Progenitor cell of endocrine pancreas (in vitro differentiated cells): ENCODE measurements around the gene SPRING1. TPM values are rescaled to one million over a fixed set of nuclear protein-coding genes. Genes with fewer than 3 reads are reported as not detected.

Experiments used
- DNase-seq: peaks from one replicate; pipeline ENCODE4 v3.0.0; 2021; ENCODE audit warnings: low spot score; ENCODE audit not compliant: unreplicated experiment
- H3K27ac Mint-ChIP-seq: 2 replicates; pipeline ENCODE4 v1.8.0; 2021; ENCODE audit warnings: mild to moderate bottlenecking, moderate library complexity, mixed read lengths
- H3K27me3 Mint-ChIP-seq: 2 replicates; pipeline ENCODE4 v1.8.0; 2021; ENCODE audit warnings: mixed read lengths
- H3K36me3 Mint-ChIP-seq: 2 replicates; pipeline ENCODE4 v1.8.0; 2022; ENCODE audit warnings: mixed read lengths; ENCODE audit not compliant: insufficient read depth
- H3K4me1 Mint-ChIP-seq: 2 replicates; pipeline ENCODE4 v1.8.0; 2021; ENCODE audit warnings: low read depth, mixed read lengths
- H3K4me3 Mint-ChIP-seq: 2 replicates; pipeline ENCODE4 v1.8.0; 2021; ENCODE audit warnings: low read depth, mild to moderate bottlenecking, moderate library complexity, mixed read lengths
- H3K9me3 Mint-ChIP-seq: 2 replicates; pipeline ENCODE4 v1.8.0; 2021; ENCODE audit warnings: low read depth, mixed read lengths
- total RNA-seq: library from RNA; stranded (reverse); gene quantifications from 2 replicates; pipeline ENCODE4 v1.2.1, GENCODE V29; 2021
- TF ChIP-seq, protein P1 (sequence below): fragments of 200-600 bp; sonication (generic); IDR thresholded peaks from one replicate; pipeline ENCODE4 v1.5.0; 2021; ENCODE audit warnings: antibody characterized with exemption, mild to moderate bottlenecking; ENCODE audit not compliant: unreplicated experiment

Gene SPRING1
- total RNA-seq, 1 donor from 2014 or later, result 64.4 TPM

DNA sequence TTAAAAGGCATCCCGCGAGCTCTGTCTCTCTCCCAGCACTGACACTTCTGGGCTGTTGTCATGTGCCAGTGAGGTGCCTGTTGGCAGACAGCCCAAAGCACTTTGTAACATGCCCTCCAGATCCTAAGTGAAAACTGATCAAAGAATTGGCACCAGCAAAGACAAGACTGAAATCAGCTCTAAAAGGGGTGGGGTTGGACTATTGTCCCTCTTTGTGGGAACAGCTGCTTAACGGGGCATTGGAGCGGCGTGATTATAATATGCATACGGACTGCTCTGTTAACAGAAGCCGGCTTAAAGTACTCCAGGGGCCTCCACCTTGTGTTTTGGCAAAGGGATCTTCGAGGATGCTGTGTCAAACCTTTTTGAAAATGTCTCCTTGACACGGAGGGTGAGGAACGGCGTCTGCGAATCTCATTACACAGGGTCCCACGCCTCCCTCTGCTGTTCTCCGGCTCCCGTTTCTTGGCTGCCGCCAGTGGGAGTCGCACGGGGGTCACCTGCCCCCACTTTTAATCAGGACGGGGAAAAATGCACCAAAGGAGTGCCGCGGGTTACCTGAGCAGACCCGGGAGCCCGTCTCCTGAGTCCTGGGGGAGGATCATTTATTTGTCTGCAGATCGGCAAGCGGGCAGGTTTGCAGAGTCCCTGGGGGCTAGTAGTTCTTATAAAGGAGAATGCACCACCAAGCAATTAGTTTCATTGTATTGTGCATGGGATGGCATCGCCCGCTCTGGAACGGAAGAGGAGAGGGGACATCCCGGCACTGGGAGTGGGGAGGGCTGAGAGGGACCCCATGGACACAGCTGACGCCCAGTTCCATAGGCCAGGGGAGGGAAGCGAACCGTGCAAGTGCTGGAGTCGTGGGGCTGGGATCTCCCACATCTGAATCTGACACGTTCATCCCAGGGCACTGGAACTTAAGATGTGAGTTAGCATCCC, 44.3 kb downstream of the SPRING1 start:
- H3K4me1 Mint-ChIP-seq, result peaks cover 38% of the 10 kb centered on the region

DNA sequence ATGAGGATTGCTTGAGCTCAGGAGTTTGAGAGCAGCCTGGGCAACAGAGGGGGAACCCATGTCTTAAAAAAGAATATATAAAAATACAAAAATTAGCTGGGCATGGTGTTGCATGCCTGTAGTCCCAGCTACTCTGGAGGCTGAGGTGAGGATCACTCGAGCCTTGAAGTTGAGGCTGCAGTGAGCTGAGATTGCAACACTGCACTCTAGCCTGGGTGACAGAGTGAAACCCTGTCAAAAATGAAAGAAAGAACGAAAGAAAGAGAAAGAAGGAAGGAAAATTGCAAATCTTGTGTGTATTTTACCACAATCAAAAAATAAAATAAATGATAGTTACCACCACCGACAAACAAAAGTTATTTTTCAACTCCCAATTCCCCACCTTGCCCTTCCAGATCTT, 45.3 kb downstream of the SPRING1 start:
- DNase-seq, result no peak
- TF ChIP-seq, protein P1, sequence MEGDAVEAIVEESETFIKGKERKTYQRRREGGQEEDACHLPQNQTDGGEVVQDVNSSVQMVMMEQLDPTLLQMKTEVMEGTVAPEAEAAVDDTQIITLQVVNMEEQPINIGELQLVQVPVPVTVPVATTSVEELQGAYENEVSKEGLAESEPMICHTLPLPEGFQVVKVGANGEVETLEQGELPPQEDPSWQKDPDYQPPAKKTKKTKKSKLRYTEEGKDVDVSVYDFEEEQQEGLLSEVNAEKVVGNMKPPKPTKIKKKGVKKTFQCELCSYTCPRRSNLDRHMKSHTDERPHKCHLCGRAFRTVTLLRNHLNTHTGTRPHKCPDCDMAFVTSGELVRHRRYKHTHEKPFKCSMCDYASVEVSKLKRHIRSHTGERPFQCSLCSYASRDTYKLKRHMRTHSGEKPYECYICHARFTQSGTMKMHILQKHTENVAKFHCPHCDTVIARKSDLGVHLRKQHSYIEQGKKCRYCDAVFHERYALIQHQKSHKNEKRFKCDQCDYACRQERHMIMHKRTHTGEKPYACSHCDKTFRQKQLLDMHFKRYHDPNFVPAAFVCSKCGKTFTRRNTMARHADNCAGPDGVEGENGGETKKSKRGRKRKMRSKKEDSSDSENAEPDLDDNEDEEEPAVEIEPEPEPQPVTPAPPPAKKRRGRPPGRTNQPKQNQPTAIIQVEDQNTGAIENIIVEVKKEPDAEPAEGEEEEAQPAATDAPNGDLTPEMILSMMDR, result no peak
- no peak overlapping the region for H3K4me3 Mint-ChIP-seq
- peaks cover 38% of the 10 kb centered on the region for H3K27me3 Mint-ChIP-seq
- no peaks in the 10 kb centered on the region for H3K9me3 Mint-ChIP-seq
- H3K4me1 Mint-ChIP-seq, result peaks cover 29% of the 10 kb centered on the region
- no peaks in the 10 kb centered on the region for H3K36me3 Mint-ChIP-seq
- no peak overlapping the region for H3K27ac Mint-ChIP-seq

More for the DNA sequence above, 44.3 kb downstream of the SPRING1 start:
- Mint-ChIP-seq H3K36me3 (no peaks in the 10 kb centered on the region), H3K27me3 (peaks cover 38% of the 10 kb centered on the region), H3K9me3 (no peaks in the 10 kb centered on the region), H3K27ac (peak overlapping the region; percentile 31), H3K4me3 (no peak overlapping the region)
- no peak for DNase-seq
- TF ChIP-seq, protein P1, result no peak

DNA sequence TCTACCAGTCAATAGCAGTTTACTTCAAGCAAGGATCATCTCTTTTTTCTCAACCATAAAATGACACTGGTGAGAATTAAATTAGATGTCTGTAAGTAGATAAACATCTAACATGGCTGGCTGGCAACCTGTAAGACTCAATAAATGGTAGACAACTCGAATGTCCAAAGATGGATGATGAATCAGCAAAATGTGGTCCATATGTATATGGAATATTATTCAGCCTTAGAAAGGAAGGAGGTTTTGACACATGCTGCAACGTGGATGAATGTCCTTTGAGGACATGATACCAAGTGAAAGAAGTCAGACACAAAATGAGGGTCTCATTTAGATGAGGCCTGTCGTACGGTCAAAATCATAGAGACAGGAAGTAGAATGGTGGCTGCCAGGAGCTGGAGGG, 46.2 kb downstream of the SPRING1 start:
- no peak for DNase-seq
- H3K27me3 Mint-ChIP-seq, result peaks cover 38% of the 10 kb centered on the region
- TF ChIP-seq, protein P1, result no peak
- peaks cover 26% of the 10 kb centered on the region for H3K4me1 Mint-ChIP-seq
- no peaks in the 10 kb centered on the region for H3K36me3 Mint-ChIP-seq
- H3K9me3 Mint-ChIP-seq, result no peaks in the 10 kb centered on the region
- H3K27ac Mint-ChIP-seq, result no peak overlapping the region
- H3K4me3 Mint-ChIP-seq, result no peak overlapping the region

DNA sequence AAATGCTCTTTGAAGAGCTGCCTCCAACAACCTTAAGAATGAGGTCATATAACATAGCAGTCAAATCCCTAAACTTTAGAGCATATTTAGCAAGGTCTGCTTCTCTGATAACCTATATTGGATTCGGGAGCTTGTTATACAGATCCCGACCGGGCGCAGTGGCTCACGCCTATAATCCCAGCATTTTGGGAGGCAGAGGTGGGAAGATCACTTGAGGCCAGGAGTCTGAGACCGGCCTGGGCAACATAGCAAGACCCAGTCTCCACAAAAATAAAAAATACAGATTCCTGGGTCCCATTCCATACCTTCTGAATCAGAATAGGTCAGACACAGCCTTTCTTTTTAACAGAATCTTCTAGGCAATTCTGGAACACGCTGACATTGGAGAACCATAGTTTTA, 46.7 kb downstream of the SPRING1 start:
- no peak overlapping the region for H3K27ac Mint-ChIP-seq
- DNase-seq, result no peak
- peaks cover 35% of the 10 kb centered on the region for H3K27me3 Mint-ChIP-seq
- H3K9me3 Mint-ChIP-seq, result no peaks in the 10 kb centered on the region
- H3K4me1 Mint-ChIP-seq, result peaks cover 22% of the 10 kb centered on the region
- no peak overlapping the region for H3K4me3 Mint-ChIP-seq
- TF ChIP-seq, protein P1, result no peak
- H3K36me3 Mint-ChIP-seq, result no peaks in the 10 kb centered on the region

DNA sequence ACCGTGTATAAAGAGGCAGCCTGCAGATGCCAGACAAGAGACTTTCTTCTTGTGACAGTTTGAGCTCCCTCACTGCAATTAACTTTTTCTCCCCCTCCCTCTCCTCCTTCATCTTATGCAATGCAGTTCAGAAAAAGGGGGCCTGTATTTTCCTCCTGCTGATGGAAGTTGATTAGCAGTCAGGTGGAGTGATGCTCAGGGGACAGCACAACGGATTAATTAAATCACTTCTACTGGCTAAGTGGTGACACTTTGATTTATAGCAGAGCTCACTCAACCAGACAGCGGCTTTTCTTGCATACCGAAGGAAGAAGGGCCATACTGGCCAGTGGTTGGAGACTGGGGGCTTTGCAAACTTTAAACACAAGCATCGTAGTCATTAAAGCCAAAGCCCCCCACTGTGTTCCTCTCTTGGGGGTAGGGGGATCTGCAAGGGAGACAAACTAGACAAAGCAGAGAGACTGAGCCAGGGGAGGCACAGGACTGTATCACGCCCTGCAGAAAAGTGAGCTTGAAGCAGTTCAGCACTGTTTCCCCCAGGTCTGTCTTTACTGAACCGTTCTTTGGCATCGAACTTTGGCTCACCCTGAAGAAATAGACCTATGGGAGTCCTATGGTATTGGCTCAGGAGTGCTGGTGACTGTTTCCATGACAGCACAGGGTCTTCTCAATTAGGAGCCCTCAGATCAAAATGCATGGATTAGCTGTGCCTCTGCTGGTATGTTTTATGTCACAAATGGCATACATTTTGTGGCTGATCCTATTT, 47.7 kb downstream of the SPRING1 start:
- TF ChIP-seq, protein P1, result no peak
- no peak for DNase-seq
- H3K4me3 Mint-ChIP-seq, result no peak overlapping the region

More for the DNA sequence above, 47.7 kb downstream of the SPRING1 start:
- no peak overlapping the region for H3K27ac Mint-ChIP-seq
- no peaks in the 10 kb centered on the region for H3K9me3 Mint-ChIP-seq
- H3K27me3 Mint-ChIP-seq, result peaks cover 30% of the 10 kb centered on the region
- peaks cover 19% of the 10 kb centered on the region for H3K4me1 Mint-ChIP-seq
- no peaks in the 10 kb centered on the region for H3K36me3 Mint-ChIP-seq
